Left ventricle myocardium inferior (tissue), 1 donor: ENCODE results near the gene NKPD1. TPM values are rescaled to one million over a fixed set of nuclear protein-coding genes. Genes with fewer than 3 reads are reported as not detected.
A peak's percentile ranks its signal among the peaks of the same experiment; 100 is the strongest.

ENCODE experiments used
- DNase-seq: peaks from one replicate; pipeline ENCODE4 v3.0.0-alpha.2; 2020
- H3K27ac ChIP-seq: fragments of 200-600 bp; replicated peaks from 2 replicates; pipeline ENCODE4 v1.8.0; 2021
- H3K27me3 ChIP-seq: fragments of 200-600 bp; 2 replicates; pipeline ENCODE4 v1.8.0; 2021; ENCODE audit warnings: low read depth
- H3K36me3 ChIP-seq: fragments of 200-600 bp; 2 replicates; pipeline ENCODE4 v1.8.0; 2021
- H3K4me1 ChIP-seq: fragments of 200-600 bp; 2 replicates; pipeline ENCODE4 v1.8.0; 2021
- H3K4me3 ChIP-seq: fragments of 200-600 bp; 2 replicates; pipeline ENCODE4 v1.8.0; 2021; ENCODE audit warnings: mild to moderate bottlenecking, moderate library complexity
- H3K9me3 ChIP-seq: fragments of 200-600 bp; replicated peaks from 2 replicates; pipeline ENCODE4 v1.8.0; 2021
- CTCF ChIP-seq: fragments of 200-600 bp; IDR thresholded peaks from 2 replicates; pipeline ENCODE4 v1.8.0; 2021; ENCODE audit warnings: antibody characterized with exemption, mild to moderate bottlenecking, borderline replicate concordance
- intact Hi-C: fragments of 100-400 bp; cut with micrococcal nuclease; formaldehyde crosslinking; loops from one replicate; pipeline ENCODE4 v1.11.0; 2022
- total RNA-seq: library from RNA; stranded (reverse); fragmentation: NEBNext Ultra II Directional; extraction: Animal tissue kit (Norgen Biotek cat#: 25700); gene quantifications from one replicate; pipeline ENCODE4 v1.2.1, GENCODE V29; 2021
- donor health status: DM: no; HTN: yes; CAD: no; lungs with severe emphysema.

Gene NKPD1
- total RNA-seq, 1 donor from 2014 or later, result 0.05 TPM

- intact Hi-C loops, result no loop called here
- Histone ChIP-seq H3K27ac (no peak overlapping the region), H3K36me3 (peaks cover 41% of the 10 kb centered on the region), H3K9me3 (no peaks in the 10 kb centered on the region), H3K27me3 (no peaks in the 10 kb centered on the region), H3K4me1 (peaks cover 28% of the 10 kb centered on the region), H3K4me3 (no peak overlapping the region)
- TF ChIP-seq CTCF, result no peak
- no peak for DNase-seq
These were observed 21.3 kb downstream of the NKPD1 start for GRCh38 chr19:45139286-45140143.

DNA sequence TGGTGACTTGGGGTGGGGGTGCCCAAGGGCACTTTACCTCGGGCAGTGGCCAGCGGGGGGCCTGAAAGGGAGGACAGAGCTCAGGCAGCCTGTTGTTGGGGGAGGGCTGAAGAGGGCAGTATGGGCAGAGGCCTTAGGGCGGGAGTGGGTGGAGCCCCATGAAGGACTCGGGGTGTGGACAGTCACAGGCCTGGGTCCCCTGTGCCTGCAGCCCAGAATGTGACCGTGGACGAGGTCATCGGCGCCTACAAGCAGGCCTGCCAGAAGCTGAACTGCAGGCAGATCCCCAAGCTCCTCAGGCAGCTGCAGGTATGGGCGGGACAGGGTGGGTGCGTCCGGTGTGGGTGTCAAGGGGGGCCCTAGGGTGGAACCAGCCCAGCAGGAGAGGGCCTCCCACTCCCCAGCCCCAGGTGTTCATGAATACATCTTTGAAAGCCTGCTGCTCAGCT is 22.5 kb downstream of the NKPD1 start:
- peak overlapping the region; percentile 65 for H3K27ac ChIP-seq
- DNase-seq, result no peak
- H3K4me1 ChIP-seq, result peaks cover 28% of the 10 kb centered on the region
- no peak overlapping the region for H3K4me3 ChIP-seq
- no peaks in the 10 kb centered on the region for H3K27me3 ChIP-seq
- no peak for TF ChIP-seq CTCF
- peaks cover 30% of the 10 kb centered on the region for H3K36me3 ChIP-seq
- intact Hi-C loops, result no loop called here
- H3K9me3 ChIP-seq, result no peaks in the 10 kb centered on the region

GRCh38 chr19:45137179-45137761 is 23.5 kb downstream of the NKPD1 start:
- peak overlapping the region; percentile 65 for H3K27ac ChIP-seq
- TF ChIP-seq CTCF, result no peak
- no peaks in the 10 kb centered on the region for H3K27me3 ChIP-seq
- H3K36me3 ChIP-seq, result peaks cover 20% of the 10 kb centered on the region
- H3K9me3 ChIP-seq, result no peaks in the 10 kb centered on the region
- peak; percentile 70 for DNase-seq
- H3K4me3 ChIP-seq, result peak overlapping the region; percentile 1
- peaks cover 28% of the 10 kb centered on the region for H3K4me1 ChIP-seq
- intact Hi-C loops, result no loop called here

DNA sequence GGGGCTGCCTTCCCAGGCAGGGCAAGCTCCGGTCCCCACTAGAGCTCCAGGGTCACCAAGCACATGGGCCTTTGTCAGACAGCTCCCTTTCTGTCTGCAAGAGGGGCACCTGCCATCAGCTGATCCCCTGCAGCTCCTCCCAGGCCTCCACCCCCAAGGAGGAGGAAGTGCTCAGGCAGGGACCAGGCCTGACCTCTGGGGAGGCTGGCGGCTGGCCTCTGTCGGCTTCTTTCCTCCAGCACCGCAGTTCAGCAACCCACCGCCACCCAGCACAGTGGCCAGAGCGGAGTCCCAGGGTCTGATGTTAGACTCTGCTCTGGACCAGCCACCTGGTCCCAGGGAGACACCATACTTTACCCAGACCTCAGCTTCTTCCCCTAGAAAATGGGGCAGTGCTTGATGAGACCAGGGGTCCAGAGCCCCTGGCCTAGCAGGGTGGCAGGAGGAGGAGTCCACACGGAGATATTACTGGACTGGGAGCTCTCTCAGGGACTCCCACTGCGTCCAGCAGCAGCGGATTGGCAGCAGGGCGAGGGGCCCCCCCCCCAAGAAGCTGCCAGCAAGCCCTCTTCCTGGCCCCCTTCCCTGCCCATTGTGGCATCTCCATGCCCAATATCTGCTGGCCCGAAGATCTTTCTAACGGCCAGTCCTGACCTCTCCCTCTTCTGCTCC is 24.1 kb downstream of the NKPD1 start:
- Histone ChIP-seq H3K9me3 (no peaks in the 10 kb centered on the region), H3K36me3 (peaks cover 14% of the 10 kb centered on the region), H3K4me1 (peaks cover 28% of the 10 kb centered on the region), H3K27me3 (no peaks in the 10 kb centered on the region), H3K27ac (peak overlapping the region; percentile 65), H3K4me3 (peak overlapping the region; percentile 1)
- no peak for TF ChIP-seq CTCF
- intact Hi-C loops, result no loop called here
- DNase-seq, result no peak

DNA sequence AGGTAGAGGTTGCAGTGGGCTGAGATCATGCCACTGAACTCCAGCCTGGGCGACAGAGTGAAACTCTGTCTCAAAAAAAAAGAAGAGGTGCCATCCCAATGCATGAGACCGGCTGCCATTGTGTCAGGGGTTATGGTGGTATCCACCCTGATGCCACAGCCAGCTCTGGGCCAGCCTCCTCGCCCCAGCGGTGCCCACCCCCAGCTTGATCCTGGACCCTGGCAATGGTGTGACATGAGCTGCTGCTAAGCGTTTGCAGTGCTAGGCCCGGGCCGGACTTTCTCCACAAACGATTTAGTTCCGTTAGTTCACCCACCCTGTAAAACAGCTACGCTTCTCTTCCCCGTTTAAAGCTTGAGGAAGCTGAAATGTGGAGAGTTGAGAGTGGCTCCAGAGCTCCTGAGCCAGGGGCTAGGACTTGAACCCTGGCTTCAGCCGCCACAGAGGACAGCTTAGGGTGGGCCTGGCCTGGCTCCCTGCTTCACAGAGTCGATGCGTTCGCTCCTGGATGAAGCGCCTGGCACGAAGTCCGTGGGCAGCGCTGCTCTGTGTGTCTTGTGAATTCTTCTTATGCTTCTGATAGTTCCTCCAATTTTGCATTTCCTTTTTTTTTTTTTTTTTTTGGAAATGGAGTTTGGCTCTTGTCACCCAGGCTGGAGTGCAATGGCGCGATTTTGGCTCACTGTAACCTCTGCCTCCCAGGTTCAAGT is 25.5 kb downstream of the NKPD1 start:
- TF ChIP-seq CTCF, result no peak
- DNase-seq, result no peak
- Histone ChIP-seq H3K4me1 (peaks cover 28% of the 10 kb centered on the region), H3K27ac (no peak overlapping the region), H3K4me3 (no peak overlapping the region), H3K9me3 (no peaks in the 10 kb centered on the region), H3K36me3 (peaks cover under 1% of the 10 kb centered on the region), H3K27me3 (no peaks in the 10 kb centered on the region)
- intact Hi-C loops, result no loop called here
